ENCODE measurements around the gene CDH2.

DNA sequence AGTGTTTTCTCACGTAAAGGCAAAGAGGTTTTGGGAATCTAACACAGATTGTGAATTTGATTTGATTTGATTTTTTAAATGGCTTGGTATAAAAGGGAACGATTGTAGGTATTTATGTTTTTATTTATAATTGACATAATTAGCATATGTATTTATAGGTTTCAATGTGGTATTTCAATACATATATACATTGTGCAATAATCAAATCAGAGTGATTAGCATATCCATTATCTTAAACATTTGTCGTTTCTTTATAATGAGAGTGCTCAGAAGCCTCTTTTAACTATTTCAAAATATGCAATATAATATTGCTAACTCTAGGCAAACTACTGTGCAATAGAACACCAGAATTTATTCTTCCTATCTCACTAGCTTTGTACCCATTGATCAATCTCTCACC is 35.1 kb upstream of the CDH2 start:
- TF ChIP-seq, protein P1, sequence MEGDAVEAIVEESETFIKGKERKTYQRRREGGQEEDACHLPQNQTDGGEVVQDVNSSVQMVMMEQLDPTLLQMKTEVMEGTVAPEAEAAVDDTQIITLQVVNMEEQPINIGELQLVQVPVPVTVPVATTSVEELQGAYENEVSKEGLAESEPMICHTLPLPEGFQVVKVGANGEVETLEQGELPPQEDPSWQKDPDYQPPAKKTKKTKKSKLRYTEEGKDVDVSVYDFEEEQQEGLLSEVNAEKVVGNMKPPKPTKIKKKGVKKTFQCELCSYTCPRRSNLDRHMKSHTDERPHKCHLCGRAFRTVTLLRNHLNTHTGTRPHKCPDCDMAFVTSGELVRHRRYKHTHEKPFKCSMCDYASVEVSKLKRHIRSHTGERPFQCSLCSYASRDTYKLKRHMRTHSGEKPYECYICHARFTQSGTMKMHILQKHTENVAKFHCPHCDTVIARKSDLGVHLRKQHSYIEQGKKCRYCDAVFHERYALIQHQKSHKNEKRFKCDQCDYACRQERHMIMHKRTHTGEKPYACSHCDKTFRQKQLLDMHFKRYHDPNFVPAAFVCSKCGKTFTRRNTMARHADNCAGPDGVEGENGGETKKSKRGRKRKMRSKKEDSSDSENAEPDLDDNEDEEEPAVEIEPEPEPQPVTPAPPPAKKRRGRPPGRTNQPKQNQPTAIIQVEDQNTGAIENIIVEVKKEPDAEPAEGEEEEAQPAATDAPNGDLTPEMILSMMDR (conservative IDR thresholded peaks at IDR 0.05) = no peak
- no peak for TF ChIP-seq EZH2 (IDR thresholded peaks at IDR 0.05; ENCODE audit: low read depth)
